Transverse colon (tissue), 4 donors: ENCODE measurements around the gene ZNF552. TPM values are rescaled to one million over a fixed set of nuclear protein-coding genes. Genes with fewer than 3 reads are reported as not detected.

Experiments used
- DNase-seq: peaks from one replicate; pipeline ENCODE4 v3.0.0-alpha.2; 2019
- H3K27ac ChIP-seq, 4 donors: fragments of 200-600 bp; sonication (generic); 2 replicates each; pipeline ENCODE4 v1.5.1; 2016 to 2018; ENCODE audit warnings: inconsistent platforms in 4 of 4
- H3K27me3 ChIP-seq: fragments of 200-600 bp; sonication (generic); 2 replicates; pipeline ENCODE4 v1.5.1; 2017; ENCODE audit warnings: inconsistent platforms
- H3K36me3 ChIP-seq, 4 donors: fragments of 200-600 bp; sonication (generic); 2 replicates each; pipeline ENCODE4 v1.5.1; 2017 to 2019; ENCODE audit warnings: inconsistent platforms in 4 of 4
- H3K4me1 ChIP-seq, 4 donors: fragments of 200-600 bp; sonication (generic); 2 replicates each; pipeline ENCODE4 v1.5.1; 2017 to 2020; ENCODE audit warnings: inconsistent platforms in 4 of 4
- H3K4me3 ChIP-seq, 4 donors: fragments of 200-600 bp; sonication (generic); 1 replicate in 1 of 4; 2 replicates in 3 of 4; pipeline versions ENCODE4 v1.5.1 to v1.6.1; 2017 to 2019; ENCODE audit warnings: inconsistent platforms in 4 of 4
- H3K9me3 ChIP-seq, 2 donors: fragments of 200-600 bp; sonication (generic); 2 replicates each; pipeline ENCODE4 v1.5.1; 2017 to 2019; ENCODE audit warnings: inconsistent platforms in 2 of 2
- CTCF ChIP-seq, 5 experiments: fragments of 200-600 bp in 3 of 5; fragments of 450-650 bp in 2 of 5; sonication (generic) in 3 of 5; IDR thresholded peaks; 1 replicate in 2 of 5; 2 replicates in 3 of 5; pipeline ENCODE4 v1.5.1; 2016 to 2017; ENCODE audit warnings: antibody characterized with exemption in 5 of 5, inconsistent platforms in 3 of 5, mild to moderate bottlenecking in 2 of 5, moderate library complexity in 1 of 5
- EP300 ChIP-seq: sonication (generic); formaldehyde crosslinking; IDR thresholded peaks from one replicate; pipeline ENCODE4 v1.6.1; 2017; ENCODE audit warnings: antibody characterized with exemption, low read depth
- POLR2A ChIP-seq: fragments of 450-650 bp; IDR thresholded peaks from one replicate; pipeline ENCODE4 v1.6.1; 2016; ENCODE audit warnings: antibody characterized with exemption, mild to moderate bottlenecking, moderate library complexity
- POLR2AphosphoS5 ChIP-seq, 3 donors: sonication (generic); formaldehyde crosslinking; IDR thresholded peaks; one replicate each; pipeline ENCODE4 v1.6.1; 2016; ENCODE audit warnings: antibody characterized with exemption in 3 of 3
- WGBS, 2 donors: methylation state at CpG; one replicate each; pipeline ENCODE4 v1.1.5; 2018; ENCODE audit warnings: low coverage in 1 of 2; 5-methylcytosine and 5-hydroxymethylcytosine counted together
- in situ Hi-C, 4 donors: fragments of 200-750 bp; cut with MboI; loops; one replicate each; pipeline versions ENCODE4 v1.15.0 to v1.15.1; 2017; ENCODE audit warnings: low sequenced_read_pairs in 3 of 4, low pct_ligation_motif_present in 1 of 4, low pct_unique_long_range_greater_than_20kb in 1 of 4
- intact Hi-C: fragments of 100-400 bp; cut with DNase I; formaldehyde crosslinking; loops from one replicate; pipeline ENCODE4 v1.15.1; 2023; ENCODE audit warnings: low total_unique reads
- total RNA-seq, 4 donors: library from RNA; depleted of rRNA; stranded (reverse); fragments of >200 nt; gene quantifications; one replicate each; pipeline ENCODE4 v1.1.0, GENCODE V29; 2016

The ZNF552 gene
- total RNA-seq, 4 donors from 2014 or later = 41.2 to 145 (median 68.8) TPM

DNA sequence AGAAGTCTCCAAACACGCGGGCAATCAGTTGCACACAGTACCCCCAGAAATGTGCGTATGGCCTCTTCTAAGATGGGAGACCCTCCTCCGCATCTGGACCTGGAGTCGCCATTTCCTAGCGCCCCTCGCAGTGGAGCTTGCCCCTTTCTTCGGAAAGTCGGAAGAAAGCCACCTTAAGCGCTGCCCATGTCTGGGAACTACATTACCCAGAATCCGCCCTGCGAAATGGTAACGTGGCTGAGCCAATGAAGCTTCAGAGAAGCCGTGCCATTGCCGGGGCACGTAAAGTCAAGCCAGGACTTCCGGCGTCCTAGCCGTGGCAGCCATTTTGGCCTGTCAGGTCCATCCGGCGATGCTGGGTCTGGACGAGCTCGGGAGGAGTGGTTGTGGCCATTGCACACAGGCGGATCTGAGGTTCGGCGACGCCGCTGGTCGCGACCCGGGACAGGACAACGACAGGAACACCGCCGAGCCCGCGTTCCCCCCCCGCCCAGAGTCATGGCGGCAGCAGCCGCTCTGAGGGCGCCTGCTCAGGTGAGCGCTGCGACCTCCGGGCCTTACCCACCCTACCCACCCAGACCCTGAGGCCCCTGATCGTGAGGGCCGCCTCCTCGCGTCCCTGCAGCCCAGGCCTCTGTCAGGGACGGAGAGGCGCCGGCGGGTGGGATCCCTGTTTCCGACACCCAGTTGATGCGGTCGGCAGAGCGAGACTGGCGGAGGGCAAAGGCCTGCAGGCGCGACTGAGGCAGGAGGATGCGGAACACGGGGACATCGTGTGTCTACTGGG lies 45.2 kb downstream of the ZNF552 start, which contains the start of gene ZNF586:
TSS of gene ZNF586 (plus strand) at position 332 of the 787 bp plus-strand sequence. CDS start at position 499, 167 bp downstream.
- Histone ChIP-seq H3K9me3 (peaks cover 9 to 10% of the 10 kb centered on the region in 2 donors), H3K27ac (peak within 1 kb of the TSS; percentile 85 to 95 (median 88)), H3K27me3 (no peaks in the 10 kb centered on the region), H3K4me1 (peaks cover 0 to 19% (median 8%) of the 10 kb centered on the region in 4 donors), H3K36me3 (peaks cover 0 to 34% (median 0%) of the 10 kb centered on the region in 4 donors), H3K4me3 (peak within 1 kb of the TSS; percentile 50 to 99 (median 85))
- 0 to 3% methylated on average over 1 to 50 of the region's 61 CpGs for WGBS, 2 donors
- in situ Hi-C loops = no loop called here
- intact Hi-C loops = loop anchor here (10.0 kb wide), 1 partner anchor 145 kb away; the partner anchor contains the start of gene ZNF417
- peak; percentile 90 for DNase-seq
- TF ChIP-seq POLR2AphosphoS5 (IDR thresholded peaks at IDR 0.05) (peak; percentile 33 to 81 (median 80)), EP300 (no peak), CTCF (IDR thresholded peaks at IDR 0.05) (no peak), POLR2A (peak; percentile 58)

- Histone ChIP-seq H3K36me3 (peaks cover 0 to 72% (median 29%) of the 10 kb centered on the region in 4 donors), H3K4me3 (no peak overlapping the region), H3K27me3 (no peaks in the 10 kb centered on the region), H3K4me1 (no peaks in the 10 kb centered on the region), H3K27ac (no peak overlapping the region), H3K9me3 (peaks cover 25 to 41% of the 10 kb centered on the region in 2 donors)
- TF ChIP-seq POLR2AphosphoS5 (IDR thresholded peaks at IDR 0.05) (no peak), EP300 (no peak), CTCF (IDR thresholded peaks at IDR 0.05) (no peak), POLR2A (no peak)
- 100% methylated on average over 2 of the region's 2 CpGs; no CpG with 5 or more reads in 1 of the 2 donors for WGBS, 2 donors
- intact Hi-C loops (no loop called here), in situ Hi-C loops (no loop called here)
- DNase-seq = no peak
These were observed 55.6 kb downstream of the ZNF552 start for GRCh38 chr19:57759096-57759495.

DNA sequence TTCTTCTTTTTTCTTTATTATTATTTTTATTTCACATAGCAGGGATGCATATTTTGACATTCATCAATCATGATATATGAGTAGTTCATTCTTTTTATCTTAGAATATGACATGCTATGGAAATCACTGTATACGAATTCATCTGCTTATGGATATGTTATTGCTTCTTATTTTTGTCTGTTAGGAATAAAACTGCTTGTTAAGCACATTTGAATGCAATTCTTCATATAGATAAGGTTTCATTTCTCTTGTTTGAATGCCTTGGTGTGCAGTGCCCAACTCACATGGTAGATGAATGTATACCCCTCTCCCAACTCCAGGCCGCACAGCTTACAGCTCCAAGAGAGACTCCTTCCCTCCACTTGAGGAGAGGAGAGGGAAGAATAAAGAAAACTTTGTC lies 56.8 kb downstream of the ZNF552 start:
- H3K27ac ChIP-seq = no peak overlapping the region
- in situ Hi-C loops = no loop called here
- no peak for DNase-seq
- no peaks in the 10 kb centered on the region for H3K4me1 ChIP-seq
- no peaks in the 10 kb centered on the region for H3K27me3 ChIP-seq
- H3K9me3 ChIP-seq = peaks cover 35 to 52% of the 10 kb centered on the region in 2 donors
- peaks cover 0 to 78% (median 36%) of the 10 kb centered on the region in 4 donors for H3K36me3 ChIP-seq
- WGBS, 2 donors = 83 to 95% methylated on average over 1 to 2 of the region's 2 CpGs
- no peak overlapping the region for H3K4me3 ChIP-seq
- no peak for TF ChIP-seq POLR2AphosphoS5 (IDR thresholded peaks at IDR 0.05)
- no peak for TF ChIP-seq POLR2A
- no peak for TF ChIP-seq CTCF (IDR thresholded peaks at IDR 0.05)
- TF ChIP-seq EP300 = no peak
- intact Hi-C loops = no loop called here

Other genes with a start within 250 kb of the ZNF552 start
- gene ZNF416, start 236.0 kb downstream of the ZNF552 start, total RNA-seq = 10 to 100 TPM in 1 of 4 donors, 1 to 10 TPM in 3; 2.2 to 17.6 (median 3.0) TPM
- gene ZIK1, start 230.8 kb downstream of the ZNF552 start, total RNA-seq = 1 to 10 TPM in 3 of 4 donors, under 1 TPM in 1; 0.40 to 3.3 (median 1.2) TPM
- gene ZNF530, start 215.0 kb downstream of the ZNF552 start, total RNA-seq = 1 to 10 TPM in 2 of 4 donors, not detected in 2; 2.4 to 4.4 TPM
- gene ZNF134, start 200.7 kb downstream of the ZNF552 start, total RNA-seq = 10 to 100 TPM in 3 of 4 donors, 1 to 10 TPM in 1; 1.6 to 16.8 (median 13.8) TPM
- 10 to 100 TPM in 3 of 4 donors, 1 to 10 TPM in 1; 5.6 to 60.1 (median 15.3) TPM for gene ZNF211, start 181.7 kb downstream of the ZNF552 start, total RNA-seq
- not detected for gene ZSCAN4, start 146.0 kb downstream of the ZNF552 start, total RNA-seq
- 10 to 100 TPM in 1 of 4 donors, 1 to 10 TPM in 3; 3.0 to 10.8 (median 7.4) TPM for gene ZNF551, start 132.9 kb downstream of the ZNF552 start, total RNA-seq
- 1 to 10 TPM; 1.1 to 2.2 (median 1.8) TPM for gene ZNF154, start 105.7 kb downstream of the ZNF552 start, total RNA-seq
- 1 to 10 TPM in 3 of 4 donors, under 1 TPM in 1; 0.60 to 7.5 (median 4.7) TPM for gene ZNF671, start 87.3 kb downstream of the ZNF552 start, total RNA-seq
- 100 to 1,000 TPM in 1 of 4 donors, 10 to 100 TPM in 3; 15.0 to 120 (median 16.7) TPM for gene ZNF776, start 68.1 kb downstream of the ZNF552 start, total RNA-seq
- gene ZNF586, start 45.2 kb downstream of the ZNF552 start, total RNA-seq = 10 to 100 TPM; 20.8 to 79.2 (median 27.3) TPM
- 10 to 100 TPM; 16.1 to 34.4 (median 22.0) TPM for gene ZNF587B, start 15.4 kb upstream of the ZNF552 start, total RNA-seq
- 10 to 100 TPM; 22.4 to 61.0 (median 44.8) TPM for gene ZNF587, start 34.9 kb upstream of the ZNF552 start, total RNA-seq
- gene ZNF814, start 74.1 kb upstream of the ZNF552 start, total RNA-seq = 10 to 100 TPM; 11.5 to 25.1 (median 19.7) TPM
- 100 to 1,000 TPM in 1 of 4 donors, 10 to 100 TPM in 2, 1 to 10 TPM in 1; 9.8 to 119 (median 11.2) TPM for gene ZNF417, start 101.7 kb upstream of the ZNF552 start, total RNA-seq
- gene ZNF418, start 120.5 kb upstream of the ZNF552 start, total RNA-seq = 1 to 10 TPM; 1.9 to 6.4 (median 4.0) TPM
- gene ZNF256, start 132.8 kb upstream of the ZNF552 start, total RNA-seq = 10 to 100 TPM in 1 of 4 donors, 1 to 10 TPM in 3; 3.8 to 13.5 (median 4.2) TPM
- gene C19orf18, start 159.6 kb upstream of the ZNF552 start, total RNA-seq = not detected
- 10 to 100 TPM; 13.7 to 27.7 (median 16.2) TPM for gene ZNF606, start 187.9 kb upstream of the ZNF552 start, total RNA-seq
- not detected for gene ZSCAN1, start 219.1 kb upstream of the ZNF552 start, total RNA-seq
- gene ZNF135, start 244.4 kb upstream of the ZNF552 start, total RNA-seq = 10 to 100 TPM in 1 of 4 donors, 1 to 10 TPM in 3; 1.6 to 20.9 (median 2.1) TPM